Ishikawa (cell line): Measurements from ENCODE around the gene PBXIP1.

Experiments
- CEBPB ChIP-seq: IDR thresholded peaks from 2 replicates; pipeline ENCODE4 v1.6.1; 2012
- CREB1 ChIP-seq: IDR thresholded peaks from 2 replicates; pipeline ENCODE4 v1.6.1; 2012; ENCODE audit warnings: low read depth
- EGR1 ChIP-seq: IDR thresholded peaks from 2 replicates; pipeline ENCODE4 v1.6.1; 2012
- EP300 ChIP-seq: IDR thresholded peaks from 2 replicates; pipeline ENCODE4 v1.6.1; 2012; ENCODE audit warnings: borderline replicate concordance
- FOXM1 ChIP-seq: IDR thresholded peaks from 2 replicates; pipeline ENCODE4 v1.6.1; 2012; ENCODE audit warnings: low read depth, borderline replicate concordance
- NFIC ChIP-seq: IDR thresholded peaks from 2 replicates; pipeline ENCODE4 v1.6.1; 2012
- RAD21 ChIP-seq: IDR thresholded peaks from 2 replicates; pipeline ENCODE4 v1.6.1; 2012; ENCODE audit warnings: low read depth
- TAF1 ChIP-seq: IDR thresholded peaks from 2 replicates; pipeline ENCODE4 v1.6.1; 2012; ENCODE audit warnings: low read depth, mild to moderate bottlenecking
- TCF12 ChIP-seq: IDR thresholded peaks from 2 replicates; pipeline ENCODE4 v1.6.1; 2012; ENCODE audit warnings: low read depth
- TEAD4 ChIP-seq: IDR thresholded peaks from 2 replicates; pipeline ENCODE4 v1.6.1; 2012
- YY1 ChIP-seq: IDR thresholded peaks from 2 replicates; pipeline ENCODE4 v1.6.1; 2012; ENCODE audit warnings: low read depth
- ZBTB7A ChIP-seq: IDR thresholded peaks from 2 replicates; pipeline ENCODE4 v1.6.1; 2012; ENCODE audit warnings: low read depth
- TF ChIP-seq, protein P1 (sequence below): IDR thresholded peaks from 2 replicates; pipeline ENCODE4 v1.6.1; 2012
- TF ChIP-seq, protein P2 (sequence below): IDR thresholded peaks from 2 replicates; pipeline ENCODE4 v1.6.1; 2012
- TF ChIP-seq, protein P3 (sequence below): IDR thresholded peaks from 2 replicates; pipeline ENCODE4 v1.6.1; 2012; ENCODE audit warnings: low read depth, mild to moderate bottlenecking

The PBXIP1 gene

DNA sequence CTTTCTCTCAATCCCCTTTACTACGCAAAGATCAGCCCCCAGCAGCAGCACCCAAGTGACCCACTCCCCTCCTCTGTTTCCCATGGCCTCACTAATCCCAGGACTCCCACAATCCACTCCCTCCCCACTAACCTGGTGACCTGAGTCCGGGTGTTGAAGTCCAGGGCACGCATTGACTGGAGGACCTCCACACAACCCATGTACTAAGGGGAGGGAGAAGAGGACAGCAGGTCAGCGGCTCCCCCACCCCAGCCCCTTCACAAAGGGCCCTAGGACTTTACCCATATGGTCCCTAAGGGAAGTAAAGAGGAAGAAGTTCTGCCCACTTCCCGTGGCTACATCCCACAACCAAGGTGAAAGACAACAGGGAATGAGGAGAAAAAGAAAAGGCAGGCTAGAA is 13.3 kb upstream of the PBXIP1 start:
- TF ChIP-seq CEBPB (no peak), RAD21 (no peak), CREB1 (no peak), EP300 (no peak), TAF1 (no peak), TCF12 (no peak), TEAD4 (no peak), FOXM1 (no peak), YY1 (no peak), NFIC (no peak), ZBTB7A (no peak), EGR1 (no peak)
- TF ChIP-seq, protein P1, sequence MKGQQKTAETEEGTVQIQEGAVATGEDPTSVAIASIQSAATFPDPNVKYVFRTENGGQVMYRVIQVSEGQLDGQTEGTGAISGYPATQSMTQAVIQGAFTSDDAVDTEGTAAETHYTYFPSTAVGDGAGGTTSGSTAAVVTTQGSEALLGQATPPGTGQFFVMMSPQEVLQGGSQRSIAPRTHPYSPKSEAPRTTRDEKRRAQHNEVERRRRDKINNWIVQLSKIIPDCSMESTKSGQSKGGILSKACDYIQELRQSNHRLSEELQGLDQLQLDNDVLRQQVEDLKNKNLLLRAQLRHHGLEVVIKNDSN, result no peak
- TF ChIP-seq, protein P2, sequence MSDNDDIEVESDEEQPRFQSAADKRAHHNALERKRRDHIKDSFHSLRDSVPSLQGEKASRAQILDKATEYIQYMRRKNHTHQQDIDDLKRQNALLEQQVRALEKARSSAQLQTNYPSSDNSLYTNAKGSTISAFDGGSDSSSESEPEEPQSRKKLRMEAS, result no peak

DNA sequence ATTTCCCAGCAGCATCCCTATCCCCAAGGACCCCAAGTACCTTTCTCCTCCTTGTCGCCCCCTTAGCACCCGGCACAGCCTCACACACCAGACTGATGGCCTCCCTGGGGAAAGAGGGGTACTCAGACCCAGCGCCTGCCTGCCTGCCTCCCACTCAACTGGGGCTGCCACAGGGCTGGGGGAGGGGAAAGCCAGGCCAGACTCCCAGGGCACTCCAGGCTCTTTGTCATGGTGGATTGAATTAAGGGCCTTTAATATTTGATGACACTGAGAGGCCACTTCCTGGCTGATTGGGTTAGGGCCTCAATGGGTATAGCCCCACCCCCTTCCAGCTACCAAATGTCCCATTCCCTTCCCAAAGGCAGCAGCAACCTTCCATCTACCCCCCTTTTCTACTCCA is 12.8 kb upstream of the PBXIP1 start:
- TF ChIP-seq TCF12 (no peak), NFIC (no peak), CEBPB (no peak), TAF1 (no peak), ZBTB7A (no peak), YY1 (no peak), FOXM1 (no peak), EP300 (no peak), RAD21 (no peak)

DNA sequence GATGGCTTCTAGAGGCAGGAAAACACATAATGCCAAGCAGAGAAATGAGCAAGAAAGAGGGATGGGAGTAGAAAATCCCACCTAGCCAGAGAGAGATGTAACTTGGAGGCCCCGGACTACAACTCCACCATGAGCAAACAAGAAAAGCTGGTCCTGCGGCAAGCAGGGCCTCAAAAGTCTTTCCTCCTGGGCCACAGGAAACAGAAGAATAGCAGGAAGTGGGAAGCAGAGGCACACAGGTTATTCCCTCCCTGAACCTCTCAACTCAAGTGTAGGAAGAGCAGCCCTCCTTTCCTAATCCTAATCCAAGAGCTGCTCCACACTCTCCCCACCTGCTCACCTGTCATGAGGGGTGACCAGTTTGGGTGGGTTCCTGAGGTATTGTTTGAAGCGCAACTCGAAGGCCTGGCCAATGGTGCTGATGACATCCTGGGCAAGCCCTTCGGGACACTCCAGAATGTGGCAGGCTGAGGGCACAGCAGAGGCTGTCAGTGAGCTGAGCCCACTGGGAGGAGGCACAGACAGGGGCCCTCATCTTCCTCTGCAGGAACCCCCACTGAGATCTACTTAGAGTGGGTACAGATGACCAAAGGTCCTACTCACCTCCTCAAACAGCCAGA is 11.5 kb upstream of the PBXIP1 start:
- TF ChIP-seq, protein P1, result no peak
- TF ChIP-seq TAF1 (no peak), EP300 (no peak), ZBTB7A (no peak), TEAD4 (no peak), RAD21 (no peak), EGR1 (no peak)
- TF ChIP-seq, protein P2, result no peak

DNA sequence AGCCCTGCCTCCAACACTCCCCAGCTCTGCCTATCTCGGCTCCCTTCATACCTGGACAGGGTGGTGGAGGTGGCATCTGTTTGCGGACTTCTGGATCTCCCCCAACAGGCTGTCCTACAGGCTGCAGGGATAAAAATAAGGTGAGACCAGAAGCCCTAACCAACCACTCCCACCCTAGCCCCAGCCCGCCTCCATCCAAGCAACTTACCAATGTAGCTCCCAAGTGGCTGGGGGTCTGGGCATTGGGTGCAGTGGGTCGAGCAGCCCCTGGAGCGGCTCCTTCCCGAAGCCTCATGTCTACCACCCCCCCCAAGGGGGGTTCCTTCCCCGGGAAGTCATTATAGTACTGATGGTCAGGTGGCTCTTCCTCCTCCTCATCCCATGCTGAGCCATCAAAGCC is 10.2 kb upstream of the PBXIP1 start:
- TF ChIP-seq TAF1 (no peak), EGR1 (no peak), FOXM1 (no peak), NFIC (no peak), ZBTB7A (no peak), CREB1 (no peak), TEAD4 (no peak), RAD21 (no peak)

DNA sequence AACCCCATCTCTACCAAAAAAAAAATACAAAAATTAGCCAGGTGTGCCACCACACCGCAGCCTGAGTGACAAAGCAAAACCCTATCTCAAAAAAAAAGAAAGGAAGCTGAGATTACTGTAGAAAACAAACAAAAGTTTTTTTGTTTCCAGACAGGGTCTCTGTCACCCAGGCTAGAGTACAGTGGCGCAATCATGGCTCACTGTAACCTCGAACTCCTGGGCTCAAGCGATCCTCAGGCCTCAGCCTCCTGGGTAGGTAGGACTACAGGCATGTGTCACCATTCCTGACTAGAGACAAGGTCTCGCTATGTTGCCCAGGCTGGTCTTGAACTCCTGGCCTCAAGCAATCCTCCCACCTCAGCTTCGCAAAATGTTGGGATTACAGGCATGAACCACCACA is 8.5 kb upstream of the PBXIP1 start:
- TF ChIP-seq, protein P2, result no peak
- TF ChIP-seq TAF1 (no peak), EGR1 (no peak), EP300 (no peak)
- TF ChIP-seq, protein P3, sequence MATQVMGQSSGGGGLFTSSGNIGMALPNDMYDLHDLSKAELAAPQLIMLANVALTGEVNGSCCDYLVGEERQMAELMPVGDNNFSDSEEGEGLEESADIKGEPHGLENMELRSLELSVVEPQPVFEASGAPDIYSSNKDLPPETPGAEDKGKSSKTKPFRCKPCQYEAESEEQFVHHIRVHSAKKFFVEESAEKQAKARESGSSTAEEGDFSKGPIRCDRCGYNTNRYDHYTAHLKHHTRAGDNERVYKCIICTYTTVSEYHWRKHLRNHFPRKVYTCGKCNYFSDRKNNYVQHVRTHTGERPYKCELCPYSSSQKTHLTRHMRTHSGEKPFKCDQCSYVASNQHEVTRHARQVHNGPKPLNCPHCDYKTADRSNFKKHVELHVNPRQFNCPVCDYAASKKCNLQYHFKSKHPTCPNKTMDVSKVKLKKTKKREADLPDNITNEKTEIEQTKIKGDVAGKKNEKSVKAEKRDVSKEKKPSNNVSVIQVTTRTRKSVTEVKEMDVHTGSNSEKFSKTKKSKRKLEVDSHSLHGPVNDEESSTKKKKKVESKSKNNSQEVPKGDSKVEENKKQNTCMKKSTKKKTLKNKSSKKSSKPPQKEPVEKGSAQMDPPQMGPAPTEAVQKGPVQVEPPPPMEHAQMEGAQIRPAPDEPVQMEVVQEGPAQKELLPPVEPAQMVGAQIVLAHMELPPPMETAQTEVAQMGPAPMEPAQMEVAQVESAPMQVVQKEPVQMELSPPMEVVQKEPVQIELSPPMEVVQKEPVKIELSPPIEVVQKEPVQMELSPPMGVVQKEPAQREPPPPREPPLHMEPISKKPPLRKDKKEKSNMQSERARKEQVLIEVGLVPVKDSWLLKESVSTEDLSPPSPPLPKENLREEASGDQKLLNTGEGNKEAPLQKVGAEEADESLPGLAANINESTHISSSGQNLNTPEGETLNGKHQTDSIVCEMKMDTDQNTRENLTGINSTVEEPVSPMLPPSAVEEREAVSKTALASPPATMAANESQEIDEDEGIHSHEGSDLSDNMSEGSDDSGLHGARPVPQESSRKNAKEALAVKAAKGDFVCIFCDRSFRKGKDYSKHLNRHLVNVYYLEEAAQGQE, result no peak
- TF ChIP-seq, protein P1, result no peak

DNA sequence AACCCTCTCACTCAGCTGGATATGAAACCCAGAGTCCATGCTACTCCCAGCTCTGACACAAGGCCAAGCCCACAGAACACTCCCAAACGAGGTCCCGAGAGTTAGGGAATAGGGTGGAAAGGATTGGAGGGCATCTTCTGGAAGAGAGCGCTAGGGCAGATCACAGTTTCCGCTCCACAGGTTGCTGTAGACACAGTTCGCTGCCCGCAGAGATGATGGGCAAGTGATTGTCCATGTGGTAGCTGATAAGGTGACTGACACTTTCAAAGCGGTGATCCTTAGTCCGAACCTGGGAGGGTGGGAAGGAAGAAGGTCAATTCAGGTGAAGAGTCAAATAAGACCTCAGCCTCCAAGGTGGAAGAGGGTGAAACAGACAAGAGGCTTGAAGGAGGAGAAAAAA is 7.7 kb upstream of the PBXIP1 start:
- no peak for TF ChIP-seq TEAD4
- TF ChIP-seq EP300, result no peak
- no peak for TF ChIP-seq RAD21

DNA sequence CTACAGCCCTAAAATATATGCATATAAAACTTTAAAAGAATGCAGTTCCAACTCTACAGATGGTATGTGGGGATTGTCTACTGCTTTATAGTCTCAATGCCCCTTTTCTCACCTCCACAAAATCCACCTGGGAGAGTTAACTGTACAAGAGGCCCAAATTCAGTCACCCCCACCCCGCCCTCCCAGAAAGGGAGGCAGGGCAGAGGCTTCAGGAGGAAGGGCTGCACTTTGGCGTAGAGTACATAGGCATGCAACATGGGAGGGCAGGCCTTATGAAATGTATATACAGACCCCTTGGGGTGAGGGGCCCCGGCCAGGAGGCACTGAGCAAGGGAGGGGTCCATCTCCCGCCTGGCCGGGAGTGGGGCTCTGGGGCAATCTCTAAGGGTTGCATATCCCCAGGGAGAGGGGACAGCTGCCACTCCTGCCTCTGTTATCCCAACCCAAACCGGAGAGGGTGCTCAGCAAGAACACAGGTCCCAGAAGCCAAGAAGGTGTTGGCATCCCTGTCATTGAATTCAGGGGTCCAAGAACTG is 7.0 kb upstream of the PBXIP1 start:
- TF ChIP-seq NFIC (no peak), EP300 (no peak), RAD21 (no peak), ZBTB7A (no peak), EGR1 (no peak), CREB1 (no peak), FOXM1 (no peak)
- TF ChIP-seq, protein P2, result no peak
- TF ChIP-seq, protein P3, result no peak
